Ureter (tissue), 1 donor: ENCODE data around the gene GORASP1. TPM values are rescaled to one million over a fixed set of nuclear protein-coding genes. Genes with fewer than 3 reads are reported as not detected.
A peak's percentile ranks its signal among the peaks of the same experiment; 100 is the strongest.

ENCODE experiments used
- DNase-seq: peaks from one replicate; pipeline ENCODE4 v3.0.0-alpha.2; 2020; ENCODE audit warnings: low spot score
- total RNA-seq: library from RNA; stranded (reverse); gene quantifications from one replicate; pipeline ENCODE4 v1.2.4, GENCODE V29; 2023
- donor health status: DM: yes; HTN: yes; CAD: no.

GORASP1 gene
- total RNA-seq, 1 donor from 2014 or later: 92.2 TPM

- peak; percentile 38 for DNase-seq
Measured at GRCh38 chr3:39102504-39103323, 4.7 kb downstream of the GORASP1 start.

DNA sequence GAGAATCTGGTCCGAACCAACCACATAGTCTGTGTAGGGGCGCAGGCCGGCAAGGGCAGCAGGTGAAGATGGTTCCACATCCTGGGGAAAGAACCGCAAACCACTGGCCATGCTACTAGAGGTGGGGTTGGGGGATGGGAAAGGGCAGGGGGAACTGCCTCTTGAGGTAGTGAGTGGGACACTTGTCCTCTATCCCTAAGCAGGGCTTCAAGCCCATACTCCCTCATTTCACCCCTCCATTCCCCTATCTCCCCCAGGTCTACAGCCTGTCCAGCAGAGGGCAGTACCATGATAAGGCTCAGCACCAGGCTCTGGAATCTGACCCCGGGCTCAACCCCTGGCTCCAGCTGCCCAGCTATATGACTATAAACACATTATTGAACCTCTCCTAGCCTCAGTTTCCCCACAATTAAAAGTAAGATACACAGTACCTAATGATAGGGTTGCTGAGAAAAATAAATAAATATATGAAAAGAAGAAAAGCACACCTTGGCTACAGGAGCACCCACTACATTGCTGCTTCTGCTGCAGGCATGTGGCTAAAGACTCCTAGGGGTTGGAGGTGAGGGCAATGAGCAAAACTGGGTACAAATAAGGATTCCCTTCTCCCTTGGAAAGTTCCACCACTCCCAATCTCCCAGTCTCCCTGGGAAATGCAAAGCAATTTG is 6.3 kb downstream of the GORASP1 start:
- peak; percentile 36 for DNase-seq

GRCh38 chr3:39100500-39100886 is 6.9 kb downstream of the GORASP1 start:
- no peak for DNase-seq

- DNase-seq: peak; percentile 37
Measured at GRCh38 chr3:39099738-39100499, 7.5 kb downstream of the GORASP1 start.

DNA sequence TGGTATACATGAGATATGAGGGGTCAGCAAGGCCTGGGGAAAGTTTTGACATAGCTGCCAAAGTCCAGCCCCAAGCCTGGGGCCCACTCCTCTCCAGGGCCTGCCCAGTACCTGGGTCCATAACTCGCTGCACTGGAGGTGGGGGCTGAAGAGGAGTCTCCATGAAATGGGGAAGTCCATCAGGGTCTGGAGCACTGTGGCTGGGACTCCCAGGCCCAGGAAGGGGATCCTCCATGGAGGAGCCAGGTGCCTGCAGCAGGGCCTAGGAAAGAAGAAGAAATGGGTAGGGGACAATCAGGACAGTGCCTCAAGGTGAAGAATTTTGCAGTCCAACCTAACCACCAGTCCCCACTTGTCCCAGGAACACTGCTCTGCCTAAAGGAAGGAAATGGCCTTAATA is 8.2 kb downstream of the GORASP1 start:
- DNase-seq: peak; percentile 33

DNA sequence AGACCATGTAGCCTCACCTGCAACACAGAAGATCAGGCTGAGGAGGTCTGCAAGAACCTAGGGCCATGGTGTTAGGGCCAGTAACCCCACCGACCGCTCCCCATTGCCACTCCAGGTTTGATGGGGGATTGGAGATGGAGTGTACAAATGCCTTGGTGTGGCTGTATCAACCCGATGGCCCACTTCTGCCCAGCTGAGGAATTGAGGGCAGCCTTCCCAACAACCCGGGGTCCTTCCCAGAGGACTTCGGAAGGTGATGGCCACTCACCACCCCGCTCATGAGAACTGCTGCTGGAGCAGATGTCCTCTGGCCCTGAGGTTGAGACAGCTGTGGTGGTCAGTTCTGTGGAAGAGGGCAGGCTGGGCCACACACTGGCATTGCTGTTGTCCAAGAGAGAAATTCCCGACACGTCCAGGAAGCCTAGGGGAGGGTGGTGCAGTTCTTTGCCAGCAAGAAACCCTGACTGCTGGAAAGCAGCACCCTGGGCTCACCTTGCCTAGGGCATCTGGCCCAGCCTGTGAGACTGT is 8.9 kb downstream of the GORASP1 start:
- DNase-seq: peak; percentile 34

- DNase-seq: peak; percentile 35
Measured at GRCh38 chr3:39097716-39098472, 9.5 kb downstream of the GORASP1 start.

- peak; percentile 28 for DNase-seq
Measured at GRCh38 chr3:39096775-39097174, 10.7 kb downstream of the GORASP1 start.

DNA sequence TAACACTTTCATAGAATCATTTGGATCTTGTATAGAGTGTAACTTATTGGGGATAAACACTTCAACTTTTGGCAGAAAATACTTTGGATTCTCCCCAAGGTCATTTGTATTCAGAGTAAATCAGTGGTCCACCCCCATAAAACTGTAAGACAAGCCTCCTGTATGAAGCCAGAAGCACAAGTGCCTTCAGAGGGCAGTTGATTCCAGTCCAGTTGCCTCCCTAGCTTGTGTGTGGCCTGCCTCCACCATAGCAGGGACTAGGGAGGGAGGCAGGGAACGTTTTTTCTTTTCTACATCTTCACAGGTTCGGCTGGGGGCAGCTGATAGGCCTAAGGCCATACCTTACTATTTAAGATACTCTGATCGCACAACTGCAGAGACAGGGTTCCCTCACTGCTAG is 11.6 kb downstream of the GORASP1 start:
- peak; percentile 7 for DNase-seq

- peak; percentile 34 for DNase-seq
Measured at GRCh38 chr3:39094851-39095677, 12.4 kb downstream of the GORASP1 start.

DNA sequence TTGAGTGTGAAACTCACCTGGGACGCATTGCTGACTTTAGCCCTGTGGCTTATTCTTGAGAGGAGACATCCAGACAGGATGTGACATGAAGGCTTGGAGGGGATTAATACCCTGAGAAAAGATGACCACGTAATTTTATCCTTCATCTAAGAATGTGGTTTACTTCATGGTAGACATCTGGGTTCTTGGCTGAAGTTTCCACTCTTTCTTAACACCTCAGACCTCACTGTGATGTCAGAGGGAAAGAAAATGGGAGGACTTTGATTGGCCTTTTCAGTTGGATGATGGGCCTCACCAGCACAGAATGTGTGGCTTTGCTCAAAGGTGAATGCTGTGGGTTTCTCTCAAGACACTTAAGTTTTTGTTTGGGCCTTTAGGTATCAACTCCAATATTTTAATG is 16.5 kb downstream of the GORASP1 start:
- DNase-seq: peak; percentile 14

DNA sequence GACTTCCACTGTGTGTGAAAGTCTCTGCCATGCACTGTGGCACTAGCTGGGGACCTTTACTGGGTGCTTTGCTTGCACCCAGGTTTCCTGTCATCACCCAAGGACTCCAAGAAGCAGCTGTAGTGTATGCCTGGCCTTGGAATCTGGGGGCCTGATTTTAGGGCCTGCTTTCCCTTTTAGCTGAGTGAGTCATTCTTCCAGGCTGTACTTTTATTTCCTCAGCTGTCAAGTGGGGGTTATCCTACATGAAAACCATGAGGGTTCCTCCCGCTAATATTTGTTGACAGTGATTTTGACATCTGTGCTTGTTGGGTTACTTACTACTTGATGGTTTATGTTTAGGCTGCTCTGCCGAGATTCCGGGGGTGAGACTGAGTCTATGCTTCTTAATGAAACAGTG is 18.5 kb downstream of the GORASP1 start:
- peak; percentile 23 for DNase-seq

DNA sequence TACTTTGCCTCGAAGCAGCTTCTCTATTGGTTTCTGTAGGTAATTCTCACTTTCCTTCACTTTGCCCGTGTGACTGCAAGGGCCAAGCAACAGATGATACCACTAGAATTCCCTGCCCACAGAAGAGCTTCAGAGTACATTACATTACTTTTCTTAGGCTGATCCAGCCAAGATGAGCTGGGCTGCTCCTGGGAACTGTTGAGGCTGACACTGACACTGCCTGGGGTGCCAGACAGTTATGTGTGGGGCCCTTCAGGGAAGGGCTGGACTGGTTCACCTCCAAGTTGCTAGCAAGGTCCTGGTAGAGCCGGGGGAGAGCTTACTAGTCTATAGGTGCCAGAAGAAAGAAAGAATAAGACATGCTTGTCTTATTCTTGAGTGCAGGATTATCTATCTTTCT is 19.0 kb downstream of the GORASP1 start:
- DNase-seq: peak; percentile 12

GRCh38 chr3:39086144-39086543 is 21.3 kb downstream of the GORASP1 start:
- peak; percentile 9 for DNase-seq

- DNase-seq: no peak
Measured at GRCh38 chr3:39082666-39083313, 24.6 kb downstream of the GORASP1 start.

DNA sequence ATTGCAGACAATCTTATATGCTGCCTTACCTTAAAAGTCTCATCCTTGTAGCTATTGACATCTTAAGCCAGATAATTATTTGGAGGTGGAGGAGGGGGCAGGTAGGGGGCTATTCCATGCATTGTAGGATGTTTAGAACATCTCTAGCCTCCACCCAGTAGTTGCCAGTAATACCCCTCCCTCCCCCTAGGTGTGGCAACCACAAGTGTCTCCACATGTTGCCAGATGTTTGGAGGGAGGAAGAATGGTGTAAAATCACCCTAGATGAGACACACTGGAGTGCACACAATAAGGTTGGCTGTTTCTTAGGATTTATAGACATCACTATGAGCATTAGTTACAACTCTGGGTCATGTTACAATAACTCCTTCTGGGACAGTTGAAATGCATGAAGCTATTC is 27.4 kb downstream of the GORASP1 start:
- no peak for DNase-seq

- DNase-seq: no peak
Measured at GRCh38 chr3:39079530-39079929, 27.9 kb downstream of the GORASP1 start.

DNA sequence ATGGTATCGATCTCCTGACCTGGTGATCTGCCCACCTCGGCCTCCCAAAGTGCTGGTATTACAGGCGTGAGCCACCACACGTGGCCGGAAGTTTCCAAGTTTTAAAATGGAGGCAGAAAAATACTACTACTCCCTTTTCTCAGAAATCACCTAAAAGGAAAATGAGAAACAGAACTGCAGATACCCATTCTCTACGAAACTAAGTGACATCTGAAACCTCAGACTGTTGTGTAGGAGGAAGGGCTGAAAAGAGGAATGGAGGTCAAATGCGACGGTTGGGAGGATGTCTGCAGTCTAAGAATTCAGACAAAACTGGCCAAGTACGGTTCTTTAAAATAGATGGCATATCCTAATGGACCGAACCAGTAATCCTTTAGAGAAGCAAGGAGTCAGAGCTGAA is 31.5 kb downstream of the GORASP1 start:
- no peak for DNase-seq

DNA sequence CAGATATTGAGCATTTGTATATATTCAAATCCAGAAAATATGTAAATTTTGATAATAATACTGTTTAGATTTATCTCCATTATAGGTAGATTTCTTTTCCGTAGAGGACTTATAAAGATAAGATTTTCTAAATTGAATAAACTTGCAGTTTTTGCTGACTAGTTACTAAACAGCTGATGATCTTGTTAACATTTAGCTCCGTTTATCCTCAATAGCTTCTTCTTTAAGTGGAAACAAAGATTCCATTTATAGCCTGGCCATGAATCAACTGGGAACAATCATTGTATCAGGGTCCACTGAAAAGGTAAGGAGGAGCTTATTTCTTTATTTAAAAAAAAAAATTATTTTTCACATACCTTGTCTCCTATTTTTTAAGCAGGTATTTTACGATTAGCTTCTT is 38.9 kb downstream of the GORASP1 start:
- DNase-seq: no peak

DNA sequence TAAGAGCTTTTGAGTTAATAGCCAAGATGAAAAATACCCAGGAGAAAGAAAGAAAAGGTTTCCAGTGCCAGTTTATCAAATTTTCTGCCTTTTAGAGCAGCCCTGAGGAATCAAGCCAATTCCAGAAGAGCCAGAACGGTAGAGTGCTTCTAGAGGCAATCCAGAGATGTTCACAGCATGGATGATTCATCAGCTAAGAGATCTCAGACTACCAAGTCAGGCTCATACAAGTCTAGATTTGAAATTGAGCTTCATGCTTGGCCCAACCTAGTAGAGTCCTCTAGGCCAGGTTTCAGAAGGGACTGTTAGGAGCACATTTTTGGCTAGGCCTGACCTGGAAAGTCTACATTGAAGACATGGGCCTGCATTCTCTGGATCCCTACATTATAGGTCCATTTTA is 40.1 kb downstream of the GORASP1 start:
- no peak for DNase-seq
